Retinal pigment epithelial cell (primary cell): ENCODE data around the gene GBX1.

Experiments
- DNase-seq: peaks from one replicate; pipeline ENCODE4 v3.0.0-alpha.2; 2010; ENCODE audit warnings: low read depth
- H3K4me3 ChIP-seq: 2 replicates; pipeline ENCODE4 v1.5.1; 2011; ENCODE audit warnings: mild to moderate bottlenecking, low read length, control low read depth, moderate library complexity
- CTCF ChIP-seq: conservative IDR thresholded peaks from 2 replicates; pipeline ENCODE4 v1.5.1; 2011; ENCODE audit warnings: low read depth, low read length, control low read depth, inconsistent platforms

Gene GBX1

GRCh38 chr7:151202836-151203235 is 35.3 kb upstream of the GBX1 start:
- H3K4me3 ChIP-seq, result no peak overlapping the region
- TF ChIP-seq CTCF, result no peak
- no peak for DNase-seq

GRCh38 chr7:151201751-151202150 is 34.3 kb upstream of the GBX1 start:
- DNase-seq, result no peak
- no peak for TF ChIP-seq CTCF
- no peak overlapping the region for H3K4me3 ChIP-seq

GRCh38 chr7:151201344-151201743 is 33.9 kb upstream of the GBX1 start:
- DNase-seq, result no peak
- TF ChIP-seq CTCF, result no peak
- no peak overlapping the region for H3K4me3 ChIP-seq

- no peak for TF ChIP-seq CTCF
- no peak for DNase-seq
- H3K4me3 ChIP-seq, result no peak overlapping the region
Observed at GRCh38 chr7:151198945-151199848, 31.7 kb upstream of the GBX1 start.

- DNase-seq, result no peak
- TF ChIP-seq CTCF, result no peak
- no peak overlapping the region for H3K4me3 ChIP-seq
Observed at GRCh38 chr7:151197932-151198331, 30.4 kb upstream of the GBX1 start.

GRCh38 chr7:151195616-151196450 is 28.3 kb upstream of the GBX1 start:
- no peak overlapping the region for H3K4me3 ChIP-seq
- DNase-seq, result no peak
- TF ChIP-seq CTCF, result no peak

GRCh38 chr7:151194188-151194587 is 26.7 kb upstream of the GBX1 start:
- DNase-seq, result no peak
- TF ChIP-seq CTCF, result no peak
- no peak overlapping the region for H3K4me3 ChIP-seq
